Adrenal gland (tissue), 12 donors: ENCODE data around the gene NCOA6. TPM values are rescaled to one million over a fixed set of nuclear protein-coding genes. Genes with fewer than 3 reads are reported as not detected.

ENCODE experiments used
- DNase-seq, 7 donors: peaks; one replicate each; pipeline ENCODE4 v3.0.0-alpha.2; 2019 to 2020
- H3K27ac ChIP-seq, 5 donors: fragments of 200-600 bp; sonication (generic) in 4 of 5; 1 replicate in 3 of 5; 2 replicates in 2 of 5; pipeline versions ENCODE4 v1.5.1 to v1.8.0; 2016 to 2020; ENCODE audit warnings: mild to moderate bottlenecking in 1 of 5
- H3K27me3 ChIP-seq: fragments of 200-600 bp; 2 replicates; pipeline ENCODE4 v1.8.0; 2021
- H3K36me3 ChIP-seq, 2 donors: fragments of 200-600 bp; replicated peaks in 1 of 2; 1 replicate in 1 of 2; 2 replicates in 1 of 2; pipeline versions ENCODE4 v1.5.1 to v1.8.0; 2018 to 2022
- H3K4me1 ChIP-seq, 2 donors: fragments of 200-600 bp; replicated peaks in 1 of 2; 1 replicate in 1 of 2; 2 replicates in 1 of 2; pipeline versions ENCODE4 v1.5.1 to v1.8.0; 2018 to 2021
- H3K4me3 ChIP-seq, 4 donors: fragments of 200-600 bp; sonication (generic) in 3 of 4; one replicate each; pipeline ENCODE4 v1.5.1; 2016 to 2018
- H3K9me3 ChIP-seq, 3 donors: fragments of 200-600 bp; sonication (generic) in 1 of 3; replicated peaks in 1 of 3; 1 replicate in 2 of 3; 2 replicates in 1 of 3; pipeline versions ENCODE4 v1.5.1 to v1.8.0; 2016 to 2021
- POLR2A ChIP-seq, 2 donors: fragments of 450-650 bp; IDR thresholded peaks; one replicate each; pipeline ENCODE4 v1.6.1; 2017; ENCODE audit warnings: antibody characterized with exemption in 2 of 2, mild to moderate bottlenecking in 2 of 2, moderate library complexity in 1 of 2
- WGBS, 4 donors: extraction: QIAGEN DNeasy Blood & Tissue Kit in 2 of 4; methylation state at CpG; one replicate each; pipeline versions ENCODE4 v1.1.5 to v1.1.7; 2013 to 2017; 5-methylcytosine and 5-hydroxymethylcytosine counted together
- intact Hi-C, 2 donors: fragments of 100-400 bp; cut with DNase I; formaldehyde crosslinking; loops; one replicate each; pipeline versions ENCODE4 v1.14.1 to v1.15.0; 2022 to 2023
- polyA plus RNA-seq, 3 donors: library from polyadenylated mRNA; stranded (reverse); fragments of 200-250 nt in 2 of 3; fragments of 350-450 nt in 1 of 3; fragmentation: Illumina TruSeq in 1 of 3; extraction: RNeasy Lipid Tissue Mini Kit (QIAGEN cat#74804) in 1 of 3; gene quantifications; one replicate each; pipeline ENCODE4 v1.2.3, GENCODE V29; 2013 to 2014
- total RNA-seq, 9 donors: library from RNA; depleted of rRNA in 4 of 9; stranded (reverse); fragments of >200 nt in 4 of 9; fragments of 120-200 nt in 1 of 9; fragmentation: NEBNext Ultra II Directional in 1 of 9; extraction: Animal tissue kit (Norgen Biotek cat#: 25700) in 1 of 9; gene quantifications; one replicate each; pipeline versions ENCODE4 v1.1.0 to v1.2.4, GENCODE V29; 2013 to 2023
- TF ChIP-seq, protein P1 (sequence below), 6 experiments: fragments of 450-650 bp in 4 of 6; fragments of 200-600 bp in 2 of 6; sonication (generic) in 1 of 6; IDR thresholded peaks; 1 replicate in 5 of 6; 2 replicates in 1 of 6; pipeline versions ENCODE4 v1.5.1 to v1.8.0; 2016 to 2021; ENCODE audit warnings: antibody characterized with exemption in 6 of 6, mild to moderate bottlenecking in 2 of 6, moderate library complexity in 1 of 6
- donor health status: healthy with polysubstance abuse.
- donor health status: Bipolar disorder and iron deficiency.
- donor health status: DM: yes; HTN: yes; CAD: no.
- donor health status: DM: no; HTN: no; CAD: no.
- donor health status: DM: no; HTN: no; CAD: no.
- donor health status: DM: yes; HTN: yes; CAD: no.

NCOA6 gene
- total and polyA plus RNA-seq, 12 donors: 12.2 to 58.2 (median 21.7) TPM

DNA sequence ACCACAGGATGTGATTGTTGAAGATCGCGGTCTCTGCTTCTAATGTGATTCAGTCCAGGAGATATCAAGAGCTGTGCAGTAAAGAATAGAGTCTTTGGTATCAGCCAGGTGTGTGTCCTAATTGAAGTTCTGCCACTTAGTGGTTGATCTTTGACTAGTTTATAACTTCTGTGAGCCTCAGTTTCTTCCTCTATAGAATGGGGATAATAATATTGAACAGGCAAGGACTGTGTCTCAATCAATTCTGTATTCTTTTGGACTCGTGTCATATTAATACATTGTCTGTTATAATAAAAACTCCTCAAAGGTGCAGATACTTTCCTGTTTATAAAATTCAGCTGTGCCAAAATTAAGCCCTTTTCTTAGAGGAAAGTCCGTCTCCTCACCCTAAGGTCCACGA lies 23.1 kb upstream of the NCOA6 start:
- H3K9me3 ChIP-seq: no peaks in the 10 kb centered on the region
- 96 to 100% (median 98%) methylated on average over 5 of the region's 5 CpGs for WGBS, 4 donors
- TF ChIP-seq, protein P1, sequence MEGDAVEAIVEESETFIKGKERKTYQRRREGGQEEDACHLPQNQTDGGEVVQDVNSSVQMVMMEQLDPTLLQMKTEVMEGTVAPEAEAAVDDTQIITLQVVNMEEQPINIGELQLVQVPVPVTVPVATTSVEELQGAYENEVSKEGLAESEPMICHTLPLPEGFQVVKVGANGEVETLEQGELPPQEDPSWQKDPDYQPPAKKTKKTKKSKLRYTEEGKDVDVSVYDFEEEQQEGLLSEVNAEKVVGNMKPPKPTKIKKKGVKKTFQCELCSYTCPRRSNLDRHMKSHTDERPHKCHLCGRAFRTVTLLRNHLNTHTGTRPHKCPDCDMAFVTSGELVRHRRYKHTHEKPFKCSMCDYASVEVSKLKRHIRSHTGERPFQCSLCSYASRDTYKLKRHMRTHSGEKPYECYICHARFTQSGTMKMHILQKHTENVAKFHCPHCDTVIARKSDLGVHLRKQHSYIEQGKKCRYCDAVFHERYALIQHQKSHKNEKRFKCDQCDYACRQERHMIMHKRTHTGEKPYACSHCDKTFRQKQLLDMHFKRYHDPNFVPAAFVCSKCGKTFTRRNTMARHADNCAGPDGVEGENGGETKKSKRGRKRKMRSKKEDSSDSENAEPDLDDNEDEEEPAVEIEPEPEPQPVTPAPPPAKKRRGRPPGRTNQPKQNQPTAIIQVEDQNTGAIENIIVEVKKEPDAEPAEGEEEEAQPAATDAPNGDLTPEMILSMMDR (IDR thresholded peaks at IDR 0.05): no peak
- TF ChIP-seq POLR2A (IDR thresholded peaks at IDR 0.05): no peak
- H3K27me3 ChIP-seq: no peaks in the 10 kb centered on the region
- H3K27ac ChIP-seq: no peak overlapping the region
- H3K4me1 ChIP-seq: no peaks in the 10 kb centered on the region
- intact Hi-C loops: no loop called here
- H3K4me3 ChIP-seq: no peak overlapping the region
- H3K36me3 ChIP-seq: no peaks in the 10 kb centered on the region
- no peak for DNase-seq

DNA sequence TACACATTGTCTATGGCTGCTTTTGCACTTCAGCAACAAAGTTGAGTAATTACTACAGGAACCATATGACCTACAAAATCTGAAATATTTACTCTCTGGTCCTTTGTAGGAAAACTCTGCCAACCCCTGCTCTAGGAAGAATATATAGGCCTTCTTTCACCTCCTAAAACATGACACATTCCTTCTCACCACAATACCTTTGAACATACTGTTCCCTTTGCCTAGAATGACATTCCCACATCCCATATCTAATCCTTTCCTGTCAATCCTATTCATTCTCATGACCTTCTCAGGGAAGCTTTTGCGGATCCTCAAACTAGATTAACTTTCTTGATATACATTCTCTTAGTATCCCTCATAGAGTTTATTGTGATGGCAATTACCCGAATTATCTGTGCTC lies 18.0 kb upstream of the NCOA6 start:
- Histone ChIP-seq H3K4me1 (no peaks in the 10 kb centered on the region), H3K27me3 (no peaks in the 10 kb centered on the region), H3K4me3 (no peak overlapping the region), H3K9me3 (no peaks in the 10 kb centered on the region), H3K36me3 (no peaks in the 10 kb centered on the region), H3K27ac (no peak overlapping the region)
- TF ChIP-seq, protein P1 (IDR thresholded peaks at IDR 0.05): no peak
- no peak for TF ChIP-seq POLR2A (IDR thresholded peaks at IDR 0.05)
- WGBS, 4 donors: 85 to 94% (median 90%) methylated on average over 2 of the region's 2 CpGs
- intact Hi-C loops: no loop called here
- no peak for DNase-seq

DNA sequence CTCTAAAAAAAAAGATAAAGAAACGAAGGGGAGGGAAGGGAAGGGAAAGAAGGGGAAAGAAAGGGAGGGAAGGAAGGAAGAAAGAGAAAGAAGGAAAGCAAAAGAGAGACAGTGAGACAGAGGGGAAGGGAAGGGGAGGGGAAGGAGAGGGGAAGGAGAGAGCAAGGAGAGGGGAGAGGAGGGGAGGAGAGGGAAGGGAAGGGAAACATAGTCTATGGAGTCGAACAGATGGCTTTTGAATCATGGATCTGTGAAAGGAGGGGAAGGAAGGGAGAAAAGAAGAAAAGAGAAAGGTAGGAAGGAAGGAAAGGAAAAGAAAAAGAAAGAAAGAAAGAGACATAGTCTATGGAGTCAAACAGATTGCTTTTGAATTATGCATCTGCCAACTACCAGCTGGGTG lies 16.7 kb upstream of the NCOA6 start:
- no peak overlapping the region for H3K4me3 ChIP-seq
- no peak for TF ChIP-seq POLR2A (IDR thresholded peaks at IDR 0.05)
- TF ChIP-seq, protein P1 (IDR thresholded peaks at IDR 0.05): no peak
- no peak overlapping the region for H3K27ac ChIP-seq
- intact Hi-C loops: no loop called here
- H3K36me3 ChIP-seq: no peaks in the 10 kb centered on the region
- 42 to 71% (median 55%) methylated on average over 2 of the region's 2 CpGs for WGBS, 4 donors
- no peaks in the 10 kb centered on the region for H3K9me3 ChIP-seq
- no peak for DNase-seq
- no peaks in the 10 kb centered on the region for H3K27me3 ChIP-seq
- no peaks in the 10 kb centered on the region for H3K4me1 ChIP-seq

DNA sequence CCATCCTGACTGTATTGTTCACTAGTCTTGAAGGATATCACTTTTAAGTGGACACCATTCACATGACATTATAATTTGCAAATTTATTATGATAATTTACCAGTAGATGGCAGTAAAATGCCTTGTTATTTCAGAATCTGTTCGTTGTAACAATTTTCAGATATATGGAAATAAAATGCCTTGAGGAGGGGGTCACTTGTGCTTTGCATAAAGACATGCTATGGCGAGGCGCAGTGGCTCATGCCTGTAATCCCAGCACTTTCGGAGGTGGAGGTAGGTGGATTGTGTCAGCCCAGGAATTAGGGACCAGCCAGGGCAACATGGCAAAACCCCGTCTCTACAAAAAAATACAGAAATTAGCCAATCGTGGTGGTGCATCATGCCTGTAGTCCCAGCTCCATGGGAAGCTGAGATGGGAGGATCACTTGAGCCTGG lies 9.0 kb upstream of the NCOA6 start:
- no peaks in the 10 kb centered on the region for H3K36me3 ChIP-seq
- no peak overlapping the region for H3K27ac ChIP-seq
- TF ChIP-seq POLR2A (IDR thresholded peaks at IDR 0.05): no peak
- TF ChIP-seq, protein P1 (IDR thresholded peaks at IDR 0.05): peak; percentile 26 to 68 (median 50)
- no peaks in the 10 kb centered on the region for H3K4me1 ChIP-seq
- WGBS, 4 donors: 23 to 30% (median 26%) methylated on average over 6 of the region's 6 CpGs
- H3K9me3 ChIP-seq: no peaks in the 10 kb centered on the region
- intact Hi-C loops: no loop called here
- H3K27me3 ChIP-seq: no peaks in the 10 kb centered on the region
- no peak for DNase-seq
- H3K4me3 ChIP-seq: no peak overlapping the region
